ENCODE results near the gene CHST8. TPM values are rescaled to one million over a fixed set of nuclear protein-coding genes. Genes with fewer than 3 reads are reported as not detected.
"Not testable (repeated sequence)": the region's sequence is repeated elsewhere in the genome, so short reads cannot be mapped to it uniquely, and the experiment has no call there.

CHST8 gene
- total and polyA plus RNA-seq, 8 donors = 0.23 to 25.5 TPM; not detected in 6

DNA sequence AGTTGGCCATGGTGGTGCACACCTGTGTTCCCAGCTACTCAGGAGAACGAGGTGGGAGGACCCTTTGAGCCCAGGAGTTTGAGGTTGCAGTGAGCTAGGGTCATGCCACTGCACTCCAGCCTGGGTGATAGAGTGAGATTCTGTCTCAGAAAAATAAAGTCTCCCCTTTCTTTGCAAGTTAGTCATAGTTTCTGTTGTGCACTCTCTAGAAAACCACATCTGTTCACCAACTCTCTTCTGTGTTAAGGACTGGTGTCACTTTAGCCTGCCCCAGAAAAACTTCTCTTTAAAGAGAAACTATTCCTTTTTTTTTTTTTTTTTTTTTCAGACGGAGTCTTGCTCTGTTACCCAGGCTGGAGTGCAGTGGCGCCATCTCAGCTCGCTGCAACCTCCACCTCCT, 4.9 kb upstream of the CHST8 start:
- intact Hi-C loops (cut with DNase I; ENCODE audit: low total_unique reads) = no loop called here
- TF ChIP-seq POLR2AphosphoS5 (IDR thresholded peaks at IDR 0.05) (no peak), EP300 (IDR thresholded peaks at IDR 0.05) (no peak), POLR2A (IDR thresholded peaks at IDR 0.05) (no peak)
- TF ChIP-seq, protein P1, sequence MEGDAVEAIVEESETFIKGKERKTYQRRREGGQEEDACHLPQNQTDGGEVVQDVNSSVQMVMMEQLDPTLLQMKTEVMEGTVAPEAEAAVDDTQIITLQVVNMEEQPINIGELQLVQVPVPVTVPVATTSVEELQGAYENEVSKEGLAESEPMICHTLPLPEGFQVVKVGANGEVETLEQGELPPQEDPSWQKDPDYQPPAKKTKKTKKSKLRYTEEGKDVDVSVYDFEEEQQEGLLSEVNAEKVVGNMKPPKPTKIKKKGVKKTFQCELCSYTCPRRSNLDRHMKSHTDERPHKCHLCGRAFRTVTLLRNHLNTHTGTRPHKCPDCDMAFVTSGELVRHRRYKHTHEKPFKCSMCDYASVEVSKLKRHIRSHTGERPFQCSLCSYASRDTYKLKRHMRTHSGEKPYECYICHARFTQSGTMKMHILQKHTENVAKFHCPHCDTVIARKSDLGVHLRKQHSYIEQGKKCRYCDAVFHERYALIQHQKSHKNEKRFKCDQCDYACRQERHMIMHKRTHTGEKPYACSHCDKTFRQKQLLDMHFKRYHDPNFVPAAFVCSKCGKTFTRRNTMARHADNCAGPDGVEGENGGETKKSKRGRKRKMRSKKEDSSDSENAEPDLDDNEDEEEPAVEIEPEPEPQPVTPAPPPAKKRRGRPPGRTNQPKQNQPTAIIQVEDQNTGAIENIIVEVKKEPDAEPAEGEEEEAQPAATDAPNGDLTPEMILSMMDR (IDR thresholded peaks at IDR 0.05) = no peak
- Histone ChIP-seq H3K9me3 (no peaks in the 10 kb centered on the region), H3K36me3 (no peaks in the 10 kb centered on the region), H3K4me1 (peaks cover 4 to 9% (median 7%) of the 10 kb centered on the region in 4 donors), H3K27me3 (peaks cover 0 to 72% (median 19%) of the 10 kb centered on the region in 3 donors), H3K27ac (no peak overlapping the region), H3K4me3 (no peak overlapping the region)
- WGBS, 5 donors = 65 to 76% (median 69%) methylated on average over 4 of the region's 4 CpGs
- no peak for DNase-seq

DNA sequence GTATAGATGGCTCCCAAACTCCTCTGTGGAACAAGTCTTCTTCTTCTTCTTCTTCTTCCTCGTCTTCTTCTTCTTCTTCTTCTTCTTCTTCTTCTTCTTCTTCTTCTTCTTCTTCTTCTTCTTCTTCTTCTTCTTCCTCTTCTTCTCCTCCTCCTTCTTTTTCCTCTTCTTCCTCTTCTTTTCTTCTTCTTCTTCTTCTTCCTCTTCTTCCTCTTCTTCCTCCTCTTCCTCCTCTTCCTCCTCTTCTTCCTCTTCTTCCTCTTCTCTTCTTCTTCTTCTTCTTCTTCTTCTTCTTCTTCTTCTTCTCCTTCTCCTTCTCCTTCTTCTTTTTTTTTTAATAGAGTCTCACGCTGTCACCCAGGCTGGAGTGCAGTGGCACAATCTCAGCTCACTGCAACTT, 3.4 kb upstream of the CHST8 start:
- 46 to 100% (median 74%) methylated on average over 1 to 2 of the region's 2 CpGs for WGBS, 5 donors
- H3K36me3 ChIP-seq; H3K27ac ChIP-seq; H3K9me3 ChIP-seq; intact Hi-C loops (cut with DNase I; ENCODE audit: low total_unique reads); DNase-seq; H3K4me3 ChIP-seq: not testable (repeated sequence)
- peaks cover 19 to 24% (median 22%) of the 10 kb centered on the region in 4 donors for H3K4me1 ChIP-seq
- peaks cover 7 to 78% (median 34%) of the 10 kb centered on the region in 3 donors for H3K27me3 ChIP-seq

DNA sequence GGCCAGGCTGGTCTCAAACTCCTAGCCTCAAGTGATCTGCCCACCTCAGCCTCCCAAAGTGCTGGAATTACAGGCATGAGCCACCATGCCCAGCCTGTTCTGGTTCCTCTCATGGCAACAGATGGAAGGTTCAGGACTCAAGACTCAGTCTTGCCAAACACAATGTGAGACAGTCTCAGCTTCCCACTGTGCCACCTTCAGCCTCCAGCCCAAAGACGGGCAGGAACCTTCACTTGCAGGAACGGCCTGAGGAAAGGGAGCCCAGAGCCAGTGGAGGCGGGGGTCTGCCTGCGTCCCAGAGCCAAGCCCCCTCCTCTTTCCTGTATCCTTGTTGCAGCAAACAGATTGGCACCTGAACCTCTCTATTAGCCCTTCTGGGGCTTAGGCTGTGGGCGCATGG, 2.9 kb upstream of the CHST8 start:
- DNase-seq = no peak
- Histone ChIP-seq H3K9me3 (no peaks in the 10 kb centered on the region), H3K4me1 (peaks cover 19 to 24% (median 23%) of the 10 kb centered on the region in 4 donors), H3K27me3 (peaks cover 12 to 78% (median 39%) of the 10 kb centered on the region in 3 donors), H3K36me3 (no peaks in the 10 kb centered on the region), H3K27ac (no peak overlapping the region), H3K4me3 (no peak overlapping the region)
- WGBS, 5 donors = 56 to 76% (median 74%) methylated on average over 4 to 5 of the region's 5 CpGs
- intact Hi-C loops (cut with DNase I; ENCODE audit: low total_unique reads) = no loop called here
- TF ChIP-seq POLR2AphosphoS5 (IDR thresholded peaks at IDR 0.05) (no peak), EP300 (IDR thresholded peaks at IDR 0.05) (no peak), POLR2A (IDR thresholded peaks at IDR 0.05) (no peak)
- TF ChIP-seq, protein P1 (IDR thresholded peaks at IDR 0.05) = no peak

DNA sequence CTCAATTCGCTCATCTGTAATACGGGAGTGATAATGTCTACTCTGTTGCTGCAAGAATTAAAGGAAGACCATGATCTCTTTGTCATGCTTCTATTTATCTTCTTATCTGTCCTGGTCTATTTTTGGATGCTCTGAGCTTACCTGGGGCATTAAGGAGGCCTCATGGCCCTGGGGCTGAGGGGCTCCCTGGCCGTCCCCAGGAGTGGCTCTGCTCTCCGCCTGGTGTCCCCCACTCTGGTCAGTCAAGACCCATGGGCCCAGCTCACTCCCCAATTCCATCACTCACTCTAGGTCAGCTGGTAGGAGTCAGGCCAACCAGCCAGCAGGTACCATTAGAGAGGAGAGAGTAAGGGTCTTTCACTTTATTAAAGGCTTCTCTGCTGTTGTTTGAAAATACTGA, 1.1 kb upstream of the CHST8 start:
- intact Hi-C loops (cut with DNase I; ENCODE audit: low total_unique reads) = no loop called here
- Histone ChIP-seq H3K9me3 (no peaks in the 10 kb centered on the region), H3K4me3 (no peak overlapping the region), H3K27ac (no peak overlapping the region), H3K4me1 (peaks cover 19 to 24% (median 23%) of the 10 kb centered on the region in 4 donors), H3K36me3 (no peaks in the 10 kb centered on the region), H3K27me3 (peaks cover 12 to 88% (median 49%) of the 10 kb centered on the region in 3 donors)
- TF ChIP-seq, protein P1 (IDR thresholded peaks at IDR 0.05) = no peak
- no peak for TF ChIP-seq POLR2AphosphoS5 (IDR thresholded peaks at IDR 0.05)
- TF ChIP-seq EP300 (IDR thresholded peaks at IDR 0.05) = no peak
- no peak for TF ChIP-seq POLR2A (IDR thresholded peaks at IDR 0.05)
- DNase-seq = no peak
- WGBS, 5 donors = 85 to 94% (median 91%) methylated on average over 4 of the region's 4 CpGs

DNA sequence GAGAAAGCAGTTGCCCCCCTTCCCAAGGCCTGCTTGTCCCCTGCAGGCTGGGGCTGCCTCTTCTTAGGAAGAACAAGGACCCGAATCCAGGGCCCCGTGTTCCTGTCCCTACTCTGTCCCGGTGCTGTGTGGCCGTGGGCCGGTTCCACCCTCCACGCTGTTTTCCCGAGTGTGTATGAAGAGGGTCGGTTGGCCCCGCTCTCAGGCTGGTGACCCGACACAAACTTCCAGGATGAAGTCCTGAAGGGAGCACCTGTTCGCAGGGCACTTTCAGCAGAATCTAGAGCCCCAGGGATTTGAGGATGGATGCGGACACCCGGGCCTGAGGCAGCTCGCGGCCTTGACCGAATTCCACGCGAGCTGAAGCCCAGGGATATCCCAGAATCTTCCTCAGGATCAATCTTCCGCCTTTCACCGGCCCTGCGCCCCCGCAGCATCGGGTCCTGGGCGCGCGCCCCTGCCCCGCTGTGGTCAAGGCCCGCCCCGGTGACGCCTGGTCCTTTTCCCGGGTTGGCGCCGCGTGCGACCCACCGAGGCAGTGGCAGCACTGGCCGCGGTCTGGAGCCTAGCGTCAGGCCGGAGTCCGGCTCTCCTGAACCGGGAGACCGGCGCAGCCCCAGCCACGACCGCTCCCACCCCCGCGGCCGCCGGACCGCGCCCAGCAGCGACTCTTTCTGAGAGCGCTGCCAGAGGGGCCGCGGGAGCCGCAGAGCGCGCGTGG, 528 bp upstream of the CHST8 start:
- TF ChIP-seq EP300 (IDR thresholded peaks at IDR 0.05) (no peak), POLR2AphosphoS5 (IDR thresholded peaks at IDR 0.05) (no peak), POLR2A (IDR thresholded peaks at IDR 0.05) (no peak)
- TF ChIP-seq, protein P1 (IDR thresholded peaks at IDR 0.05) = no peak
- no peaks in the 10 kb centered on the region for H3K36me3 ChIP-seq
- no peak overlapping the region for H3K27ac ChIP-seq
- no peak for DNase-seq
- WGBS, 5 donors = 13 to 59% (median 15%) methylated on average over 10 to 60 of the region's 60 CpGs
- intact Hi-C loops (cut with DNase I; ENCODE audit: low total_unique reads) = no loop called here
- peaks cover 19 to 24% (median 23%) of the 10 kb centered on the region in 4 donors for H3K4me1 ChIP-seq
- H3K4me3 ChIP-seq = peak overlapping the region; percentile 46 to 65 (median 55)
- no peaks in the 10 kb centered on the region for H3K9me3 ChIP-seq
- peaks cover 12 to 94% (median 49%) of the 10 kb centered on the region in 3 donors for H3K27me3 ChIP-seq
